MM.1S (cell line): Measurements from ENCODE around the gene ADSS1.

ENCODE experiments used
- DNase-seq: peaks from one replicate; pipeline ENCODE4 v3.0.0-alpha.2; 2015
- H2AFZ ChIP-seq: fragments of 300-600 bp; sonication (generic); 2 replicates; pipeline ENCODE4 v1.6.0; 2016; ENCODE audit warnings: antibody characterized with exemption, low read length
- H3F3A ChIP-seq: fragments of 300-600 bp; sonication (generic); 2 replicates; pipeline ENCODE4 v1.6.1; 2016; ENCODE audit warnings: mild to moderate bottlenecking, antibody characterized with exemption, low read length, moderate library complexity, mixed read lengths; ENCODE audit not compliant: insufficient read depth
- H3K27ac ChIP-seq: fragments of 300-600 bp; sonication (generic); 2 replicates; pipeline ENCODE4 v1.5.1; 2016; ENCODE audit warnings: mild to moderate bottlenecking, low read length
- H3K27me3 ChIP-seq: fragments of 300-600 bp; sonication (generic); replicated peaks from 2 replicates; pipeline ENCODE4 v1.6.0; 2016; ENCODE audit warnings: low read length; ENCODE audit not compliant: insufficient read depth
- H3K36me3 ChIP-seq: fragments of 300-600 bp; sonication (generic); replicated peaks from 2 replicates; pipeline ENCODE4 v1.6.1; 2016; ENCODE audit warnings: mild to moderate bottlenecking, low read length, mixed read lengths; ENCODE audit not compliant: insufficient read depth
- H3K4me1 ChIP-seq: fragments of 300-600 bp; sonication (generic); 2 replicates; pipeline ENCODE4 v1.6.1; 2016; ENCODE audit warnings: low read length, mixed read lengths
- H3K4me2 ChIP-seq: fragments of 300-600 bp; sonication (generic); 2 replicates; pipeline ENCODE4 v1.6.0; 2016; ENCODE audit warnings: low read depth, low read length
- H3K4me3 ChIP-seq: fragments of 300-600 bp; sonication (generic); 2 replicates; pipeline ENCODE4 v1.5.1; 2016; ENCODE audit warnings: low read length, mixed read lengths
- H3K79me2 ChIP-seq: fragments of 300-600 bp; sonication (generic); 2 replicates; pipeline ENCODE4 v1.6.1; 2016; ENCODE audit warnings: mixed run types, low read length, mixed read lengths
- H3K9ac ChIP-seq: fragments of 300-600 bp; sonication (generic); 2 replicates; pipeline ENCODE4 v1.6.1; 2016; ENCODE audit warnings: low read length, mixed read lengths
- H3K9me2 ChIP-seq: fragments of 300-600 bp; sonication (generic); replicated peaks from 2 replicates; pipeline ENCODE4 v1.6.1; 2016; ENCODE audit warnings: mild to moderate bottlenecking, low read length, mixed read lengths; ENCODE audit not compliant: insufficient read depth
- H3K9me3 ChIP-seq: fragments of 300-600 bp; sonication (generic); replicated peaks from 2 replicates; pipeline ENCODE4 v1.6.1; 2016; ENCODE audit warnings: mild to moderate bottlenecking, low read length, mixed read lengths; ENCODE audit not compliant: insufficient read depth
- H4K20me1 ChIP-seq: fragments of 300-600 bp; sonication (generic); 2 replicates; pipeline ENCODE4 v1.6.1; 2016; ENCODE audit warnings: mild to moderate bottlenecking, low read length, moderate library complexity, mixed read lengths; ENCODE audit not compliant: insufficient read depth
- CTCF ChIP-seq: fragments of 300-600 bp; sonication (generic); IDR thresholded peaks from 2 replicates; pipeline ENCODE4 v1.5.1; 2016; ENCODE audit warnings: antibody characterized with exemption, low read length, mixed read lengths
- EZH2 ChIP-seq: fragments of 300-600 bp; sonication (generic); optimal IDR thresholded peaks from 2 replicates; pipeline ENCODE3; 2017; ENCODE audit warnings: low read depth, mild to moderate bottlenecking, antibody characterized with exemption, low read length, mixed read lengths
- EZH2phosphoT487 ChIP-seq: fragments of 300-600 bp; sonication (generic); IDR thresholded peaks from 2 replicates; pipeline ENCODE4 v1.6.1; 2018; ENCODE audit warnings: antibody characterized with exemption, low read length

The ADSS1 gene

GRCh38 chr14:104681689-104682074 lies 42.3 kb upstream of the ADSS1 start:
- Histone ChIP-seq H3K27ac (no peak overlapping the region), H3K4me3 (no peak overlapping the region), H3F3A (no peaks in the 10 kb centered on the region), H3K36me3 (no peaks in the 10 kb centered on the region), H4K20me1 (no peaks in the 10 kb centered on the region), H3K9me2 (no peaks in the 10 kb centered on the region), H3K4me2 (no peak overlapping the region), H3K4me1 (no peaks in the 10 kb centered on the region), H3K27me3 (no peaks in the 10 kb centered on the region; the same call in none of the 2 replicates), H3K9ac (no peak overlapping the region), H2AFZ (no peak overlapping the region), H3K9me3 (no peaks in the 10 kb centered on the region), H3K79me2 (no peaks in the 10 kb centered on the region)
- DNase-seq = no peak
- TF ChIP-seq EZH2phosphoT487 (no peak), EZH2 (no peak), CTCF (no peak)

- TF ChIP-seq EZH2phosphoT487 = no peak
- no peak for TF ChIP-seq EZH2
- TF ChIP-seq CTCF = no peak
- no peak overlapping the region for H3K9ac ChIP-seq
- H4K20me1 ChIP-seq = no peaks in the 10 kb centered on the region
- no peaks in the 10 kb centered on the region for H3K9me3 ChIP-seq
- H3K79me2 ChIP-seq = no peaks in the 10 kb centered on the region
- no peaks in the 10 kb centered on the region for H3F3A ChIP-seq
- H3K4me3 ChIP-seq = no peak overlapping the region
- H2AFZ ChIP-seq = no peak overlapping the region
- no peak for DNase-seq
- no peak overlapping the region for H3K4me2 ChIP-seq
- no peaks in the 10 kb centered on the region for H3K9me2 ChIP-seq
- no peaks in the 10 kb centered on the region; the same call in none of the 2 replicates for H3K27me3 ChIP-seq
- H3K27ac ChIP-seq = no peak overlapping the region
- H3K36me3 ChIP-seq = no peaks in the 10 kb centered on the region
- H3K4me1 ChIP-seq = no peaks in the 10 kb centered on the region
Observed at GRCh38 chr14:104682107-104682593, 41.9 kb upstream of the ADSS1 start.

- no peak for DNase-seq
- no peak overlapping the region for H2AFZ ChIP-seq
- H3K4me3 ChIP-seq = no peak overlapping the region
- TF ChIP-seq EZH2phosphoT487 (no peak), EZH2 (no peak), CTCF (no peak)
- H3K9me2 ChIP-seq = no peaks in the 10 kb centered on the region
- no peak overlapping the region for H3K4me2 ChIP-seq
- no peak overlapping the region for H3K27ac ChIP-seq
- H3K9me3 ChIP-seq = no peaks in the 10 kb centered on the region
- H3K9ac ChIP-seq = no peak overlapping the region
- H3F3A ChIP-seq = no peaks in the 10 kb centered on the region
- H3K79me2 ChIP-seq = no peaks in the 10 kb centered on the region
- H3K27me3 ChIP-seq = no peaks in the 10 kb centered on the region; the same call in 1 of the 2 replicates
- no peaks in the 10 kb centered on the region for H3K4me1 ChIP-seq
- H3K36me3 ChIP-seq = no peaks in the 10 kb centered on the region
- H4K20me1 ChIP-seq = no peaks in the 10 kb centered on the region
Observed at GRCh38 chr14:104683653-104684448, 40.2 kb upstream of the ADSS1 start.
